22Rv1 (cell line): ENCODE measurements around the gene COL24A1.

Source experiments
- ZFX ChIP-seq: fragments of 450-650 bp; IDR thresholded peaks from 2 replicates; pipeline ENCODE4 v1.6.1; 2017; ENCODE audit warnings: antibody characterized with exemption, borderline replicate concordance
- TF ChIP-seq, protein P1 (sequence below): fragments of 450-650 bp; IDR thresholded peaks from 2 replicates; pipeline ENCODE4 v1.5.1; 2017; ENCODE audit warnings: mild to moderate bottlenecking

DNA sequence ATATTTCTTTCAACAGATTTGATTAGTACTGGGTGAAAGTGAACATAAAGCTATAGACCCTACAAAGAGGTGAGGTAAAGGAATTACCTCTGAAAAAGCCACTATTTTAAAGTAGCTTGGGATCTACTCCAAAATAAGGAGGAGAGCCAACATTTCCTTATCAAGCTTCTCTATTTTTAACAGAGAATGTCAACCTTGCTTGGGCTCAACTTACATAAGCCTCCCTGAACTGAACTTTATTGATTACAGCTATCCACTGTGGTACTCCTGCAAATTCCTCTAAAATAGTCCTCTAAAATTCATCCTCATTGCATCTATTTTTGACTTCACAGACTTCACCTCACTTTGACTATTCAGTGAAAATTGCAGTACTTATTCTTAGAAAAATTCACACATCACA is 458.7 kb downstream of the COL24A1 start:
- TF ChIP-seq, protein P1, sequence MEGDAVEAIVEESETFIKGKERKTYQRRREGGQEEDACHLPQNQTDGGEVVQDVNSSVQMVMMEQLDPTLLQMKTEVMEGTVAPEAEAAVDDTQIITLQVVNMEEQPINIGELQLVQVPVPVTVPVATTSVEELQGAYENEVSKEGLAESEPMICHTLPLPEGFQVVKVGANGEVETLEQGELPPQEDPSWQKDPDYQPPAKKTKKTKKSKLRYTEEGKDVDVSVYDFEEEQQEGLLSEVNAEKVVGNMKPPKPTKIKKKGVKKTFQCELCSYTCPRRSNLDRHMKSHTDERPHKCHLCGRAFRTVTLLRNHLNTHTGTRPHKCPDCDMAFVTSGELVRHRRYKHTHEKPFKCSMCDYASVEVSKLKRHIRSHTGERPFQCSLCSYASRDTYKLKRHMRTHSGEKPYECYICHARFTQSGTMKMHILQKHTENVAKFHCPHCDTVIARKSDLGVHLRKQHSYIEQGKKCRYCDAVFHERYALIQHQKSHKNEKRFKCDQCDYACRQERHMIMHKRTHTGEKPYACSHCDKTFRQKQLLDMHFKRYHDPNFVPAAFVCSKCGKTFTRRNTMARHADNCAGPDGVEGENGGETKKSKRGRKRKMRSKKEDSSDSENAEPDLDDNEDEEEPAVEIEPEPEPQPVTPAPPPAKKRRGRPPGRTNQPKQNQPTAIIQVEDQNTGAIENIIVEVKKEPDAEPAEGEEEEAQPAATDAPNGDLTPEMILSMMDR: no peak
- TF ChIP-seq ZFX: no peak
